Nephron (organoid): ENCODE measurements around the gene LCORL.

ENCODE experiments used
- H3K27ac Mint-ChIP-seq, 3 experiments: 2 replicates each; pipeline ENCODE4 v1.8.0; 2020; ENCODE audit warnings: mixed read lengths in 3 of 3, mild to moderate bottlenecking in 2 of 3, moderate library complexity in 1 of 3
- H3K27me3 Mint-ChIP-seq: 2 replicates; pipeline ENCODE4 v1.8.0; 2021; ENCODE audit warnings: low read depth, mild to moderate bottlenecking, moderate library complexity, mixed read lengths
- H3K36me3 Mint-ChIP-seq: 2 replicates; pipeline ENCODE4 v1.8.0; 2020; ENCODE audit warnings: low read depth, mixed read lengths
- H3K4me1 Mint-ChIP-seq: 2 replicates; pipeline ENCODE4 v1.8.0; 2020; ENCODE audit warnings: mixed read lengths
- H3K4me3 Mint-ChIP-seq, 3 experiments: 2 replicates each; pipeline ENCODE4 v1.8.0; 2020; ENCODE audit warnings: mild to moderate bottlenecking in 3 of 3, mixed read lengths in 3 of 3, moderate library complexity in 2 of 3
- H3K9me3 Mint-ChIP-seq: 2 replicates; pipeline ENCODE4 v1.8.0; 2020; ENCODE audit warnings: mixed read lengths
- CTCF ChIP-seq, 3 experiments: fragments of 200-600 bp; sonication (generic); IDR thresholded peaks; one replicate each; pipeline ENCODE4 v1.5.0; 2021; ENCODE audit warnings: antibody characterized with exemption in 3 of 3; ENCODE audit not compliant: unreplicated experiment in 3 of 3

LCORL gene

GRCh38 chr4:17945303-17945702 is 76.3 kb downstream of the LCORL start:
- H3K4me3 Mint-ChIP-seq: no peak overlapping the region
- no peak overlapping the region for H3K27ac Mint-ChIP-seq
- no peak for TF ChIP-seq CTCF (IDR thresholded peaks at IDR 0.05; ENCODE audit: unreplicated experiment in 3 of 3)
- no peaks in the 10 kb centered on the region for H3K9me3 Mint-ChIP-seq
- H3K27me3 Mint-ChIP-seq: no peaks in the 10 kb centered on the region
- H3K36me3 Mint-ChIP-seq: peaks cover 15% of the 10 kb centered on the region
- no peaks in the 10 kb centered on the region for H3K4me1 Mint-ChIP-seq

- no peak overlapping the region for H3K4me3 Mint-ChIP-seq
- H3K27ac Mint-ChIP-seq: no peak overlapping the region
- H3K9me3 Mint-ChIP-seq: no peaks in the 10 kb centered on the region
- H3K27me3 Mint-ChIP-seq: no peaks in the 10 kb centered on the region
- no peaks in the 10 kb centered on the region for H3K4me1 Mint-ChIP-seq
- TF ChIP-seq CTCF (IDR thresholded peaks at IDR 0.05; ENCODE audit: unreplicated experiment in 3 of 3): no peak
- peaks cover 16% of the 10 kb centered on the region for H3K36me3 Mint-ChIP-seq
Observed at GRCh38 chr4:17941731-17942130, 79.8 kb downstream of the LCORL start.

GRCh38 chr4:17939054-17939453 is 82.5 kb downstream of the LCORL start:
- no peak for TF ChIP-seq CTCF (IDR thresholded peaks at IDR 0.05; ENCODE audit: unreplicated experiment in 3 of 3)
- no peak overlapping the region for H3K27ac Mint-ChIP-seq
- H3K36me3 Mint-ChIP-seq: peaks cover 36% of the 10 kb centered on the region
- no peak overlapping the region for H3K4me3 Mint-ChIP-seq
- peaks cover 5% of the 10 kb centered on the region for H3K9me3 Mint-ChIP-seq
- no peaks in the 10 kb centered on the region for H3K4me1 Mint-ChIP-seq
- no peaks in the 10 kb centered on the region for H3K27me3 Mint-ChIP-seq

GRCh38 chr4:17934286-17934685 is 87.3 kb downstream of the LCORL start:
- H3K27ac Mint-ChIP-seq: no peak overlapping the region
- no peaks in the 10 kb centered on the region for H3K27me3 Mint-ChIP-seq
- TF ChIP-seq CTCF (IDR thresholded peaks at IDR 0.05; ENCODE audit: unreplicated experiment in 3 of 3): no peak
- H3K4me1 Mint-ChIP-seq: no peaks in the 10 kb centered on the region
- no peak overlapping the region for H3K4me3 Mint-ChIP-seq
- peaks cover 27% of the 10 kb centered on the region for H3K9me3 Mint-ChIP-seq
- H3K36me3 Mint-ChIP-seq: peaks cover 68% of the 10 kb centered on the region

GRCh38 chr4:17933126-17933525 is 88.4 kb downstream of the LCORL start:
- Mint-ChIP-seq H3K4me1 (no peaks in the 10 kb centered on the region), H3K27me3 (no peaks in the 10 kb centered on the region), H3K4me3 (no peak overlapping the region), H3K27ac (no peak overlapping the region), H3K9me3 (peaks cover 32% of the 10 kb centered on the region), H3K36me3 (peaks cover 70% of the 10 kb centered on the region)
- no peak for TF ChIP-seq CTCF (IDR thresholded peaks at IDR 0.05; ENCODE audit: unreplicated experiment in 3 of 3)

- TF ChIP-seq CTCF (IDR thresholded peaks at IDR 0.05; ENCODE audit: unreplicated experiment in 3 of 3): no peak
- no peaks in the 10 kb centered on the region for H3K27me3 Mint-ChIP-seq
- H3K4me3 Mint-ChIP-seq: no peak overlapping the region
- H3K9me3 Mint-ChIP-seq: peaks cover 32% of the 10 kb centered on the region
- no peak overlapping the region for H3K27ac Mint-ChIP-seq
- H3K4me1 Mint-ChIP-seq: no peaks in the 10 kb centered on the region
- peaks cover 81% of the 10 kb centered on the region for H3K36me3 Mint-ChIP-seq
Observed at GRCh38 chr4:17932041-17932440, 89.5 kb downstream of the LCORL start.
